Muscle layer of colon (tissue), 2 donors: ENCODE measurements around the gene MEIKIN.
"Not testable (repeated sequence)": the region's sequence is repeated elsewhere in the genome, so short reads cannot be mapped to it uniquely, and the experiment has no call there.

ENCODE experiments used
- H3K27ac ChIP-seq: one replicate; pipeline ENCODE4 v1.7.0; 2013; ENCODE audit warnings: low read depth, mild to moderate bottlenecking, low read length, moderate library complexity
- H3K27me3 ChIP-seq, 2 donors: one replicate each; pipeline ENCODE4 v1.7.0; 2013; ENCODE audit warnings: low read length in 2 of 2, mild to moderate bottlenecking in 2 of 2; ENCODE audit not compliant: insufficient read depth in 2 of 2, control insufficient read depth in 1 of 2
- H3K36me3 ChIP-seq: one replicate; pipeline ENCODE4 v1.7.0; 2013; ENCODE audit warnings: mild to moderate bottlenecking, low read length; ENCODE audit not compliant: insufficient read depth
- H3K4me1 ChIP-seq: one replicate; pipeline ENCODE4 v1.7.0; 2013; ENCODE audit warnings: mild to moderate bottlenecking, low read length; ENCODE audit not compliant: insufficient read depth
- H3K4me3 ChIP-seq, 2 donors: one replicate each; pipeline ENCODE4 v1.7.0; 2013; ENCODE audit warnings: low read length in 2 of 2, low read depth in 1 of 2, mild to moderate bottlenecking in 1 of 2, moderate library complexity in 1 of 2
- H3K9ac ChIP-seq: one replicate; pipeline ENCODE4 v1.7.0; 2013; ENCODE audit warnings: low read length
- H3K9me3 ChIP-seq: one replicate; pipeline ENCODE4 v1.7.0; 2013; ENCODE audit warnings: mild to moderate bottlenecking, low read length
- donor health status: abdominal sarcoma.
- donor health status: Adenocarcinoma of cecum.

The MEIKIN gene

GRCh38 chr5:131942016-131942415 is 3.4 kb downstream of the MEIKIN start:
- H3K27me3 ChIP-seq = no peaks in the 10 kb centered on the region
- no peaks in the 10 kb centered on the region for H3K9me3 ChIP-seq
- H3K36me3 ChIP-seq = no peaks in the 10 kb centered on the region
- H3K4me3 ChIP-seq = no peak overlapping the region
- H3K9ac ChIP-seq = no peak overlapping the region
- H3K27ac ChIP-seq = no peak overlapping the region
- H3K4me1 ChIP-seq = no peaks in the 10 kb centered on the region

GRCh38 chr5:131939690-131940345 is 5.6 kb downstream of the MEIKIN start:
- Histone ChIP-seq H3K36me3 (no peaks in the 10 kb centered on the region), H3K9ac (no peak overlapping the region), H3K27ac (no peak overlapping the region), H3K27me3 (no peaks in the 10 kb centered on the region), H3K9me3 (no peaks in the 10 kb centered on the region), H3K4me1 (no peaks in the 10 kb centered on the region), H3K4me3 (no peak overlapping the region)

- Histone ChIP-seq H3K4me1 (no peaks in the 10 kb centered on the region), H3K9ac (no peak overlapping the region), H3K27ac (no peak overlapping the region), H3K27me3 (no peaks in the 10 kb centered on the region), H3K9me3 (peaks cover 7% of the 10 kb centered on the region), H3K36me3 (no peaks in the 10 kb centered on the region), H3K4me3 (no peak overlapping the region)
Measured at GRCh38 chr5:131932235-131932634, 13.2 kb downstream of the MEIKIN start.

- Histone ChIP-seq H3K36me3 (no peaks in the 10 kb centered on the region), H3K27me3 (no peaks in the 10 kb centered on the region), H3K9me3 (peaks cover 7% of the 10 kb centered on the region), H3K4me3 (no peak overlapping the region), H3K9ac (no peak overlapping the region), H3K27ac (no peak overlapping the region), H3K4me1 (no peaks in the 10 kb centered on the region)
Measured at GRCh38 chr5:131928957-131929356, 16.5 kb downstream of the MEIKIN start.

- Histone ChIP-seq H3K4me1 (no peaks in the 10 kb centered on the region), H3K9ac (no peak overlapping the region), H3K4me3 (no peak overlapping the region), H3K27ac (no peak overlapping the region), H3K36me3 (no peaks in the 10 kb centered on the region), H3K27me3 (no peaks in the 10 kb centered on the region), H3K9me3 (peaks cover 7% of the 10 kb centered on the region)
Measured at GRCh38 chr5:131926168-131926567, 19.3 kb downstream of the MEIKIN start.

- no peak overlapping the region for H3K27ac ChIP-seq
- H3K4me1 ChIP-seq = no peaks in the 10 kb centered on the region
- H3K36me3 ChIP-seq = no peaks in the 10 kb centered on the region
- H3K9ac ChIP-seq = no peak overlapping the region
- no peaks in the 10 kb centered on the region for H3K9me3 ChIP-seq
- no peaks in the 10 kb centered on the region for H3K27me3 ChIP-seq
- no peak overlapping the region for H3K4me3 ChIP-seq
Measured at GRCh38 chr5:131916481-131916880, 29.0 kb downstream of the MEIKIN start.

- no peak overlapping the region for H3K4me3 ChIP-seq
- H3K36me3 ChIP-seq = no peaks in the 10 kb centered on the region
- no peaks in the 10 kb centered on the region for H3K27me3 ChIP-seq
- no peaks in the 10 kb centered on the region for H3K9me3 ChIP-seq
- H3K4me1 ChIP-seq = no peaks in the 10 kb centered on the region
- no peak overlapping the region for H3K27ac ChIP-seq
- H3K9ac ChIP-seq = no peak overlapping the region
Measured at GRCh38 chr5:131914472-131914871, 31.0 kb downstream of the MEIKIN start.

GRCh38 chr5:131913603-131914002 is 31.9 kb downstream of the MEIKIN start:
- H3K27me3 ChIP-seq = no peaks in the 10 kb centered on the region
- H3K4me3 ChIP-seq = no peak overlapping the region
- no peak overlapping the region for H3K27ac ChIP-seq
- H3K9me3 ChIP-seq = no peaks in the 10 kb centered on the region
- no peak overlapping the region for H3K9ac ChIP-seq
- no peaks in the 10 kb centered on the region for H3K36me3 ChIP-seq
- no peaks in the 10 kb centered on the region for H3K4me1 ChIP-seq

- no peak overlapping the region for H3K4me3 ChIP-seq
- H3K27me3 ChIP-seq = no peaks in the 10 kb centered on the region
- H3K9ac ChIP-seq = no peak overlapping the region
- H3K27ac ChIP-seq = no peak overlapping the region
- no peaks in the 10 kb centered on the region for H3K36me3 ChIP-seq
- H3K4me1 ChIP-seq = no peaks in the 10 kb centered on the region
- no peaks in the 10 kb centered on the region for H3K9me3 ChIP-seq
Measured at GRCh38 chr5:131906668-131907067, 38.8 kb downstream of the MEIKIN start.

- not testable (repeated sequence) for H3K36me3 ChIP-seq, H3K27ac ChIP-seq, H3K9me3 ChIP-seq, H3K4me1 ChIP-seq, H3K27me3 ChIP-seq, H3K4me3 ChIP-seq, H3K9ac ChIP-seq
Measured at GRCh38 chr5:131902266-131902665, 43.2 kb downstream of the MEIKIN start.

GRCh38 chr5:131899686-131900085 is 45.8 kb downstream of the MEIKIN start:
- no peaks in the 10 kb centered on the region for H3K4me1 ChIP-seq
- H3K27me3 ChIP-seq = no peaks in the 10 kb centered on the region
- no peak overlapping the region for H3K4me3 ChIP-seq
- H3K27ac ChIP-seq = no peak overlapping the region
- no peak overlapping the region for H3K9ac ChIP-seq
- no peaks in the 10 kb centered on the region for H3K36me3 ChIP-seq
- H3K9me3 ChIP-seq = no peaks in the 10 kb centered on the region

GRCh38 chr5:131883984-131884383 is 61.5 kb downstream of the MEIKIN start:
- Histone ChIP-seq H3K9ac (no peak overlapping the region), H3K36me3 (no peaks in the 10 kb centered on the region), H3K4me3 (no peak overlapping the region), H3K27ac (no peak overlapping the region), H3K4me1 (no peaks in the 10 kb centered on the region), H3K27me3 (no peaks in the 10 kb centered on the region), H3K9me3 (no peaks in the 10 kb centered on the region)
